M059J (cell line): ENCODE results near the gene SH3TC1. TPM values are rescaled to one million over a fixed set of nuclear protein-coding genes. Genes with fewer than 3 reads are reported as not detected.

Experiments
- DNase-seq: peaks from one replicate; pipeline ENCODE4 v3.0.0-alpha.2; 2012; ENCODE audit warnings: low read depth
- total RNA-seq: library from RNA; depleted of rRNA; stranded (reverse); fragments of >200 nt; shearing (Covaris generic); gene quantifications from 2 replicates; pipeline ENCODE4 v1.2.3, GENCODE V29; 2014

The SH3TC1 gene
- total RNA-seq, 1 experiment from 2014 or later, result 1.8 TPM

GRCh38 chr4:8241895-8242696 lies 43.0 kb downstream of the SH3TC1 start:
- DNase-seq, result peak; percentile 83

- no peak for DNase-seq
Observed at GRCh38 chr4:8242782-8243560, 43.9 kb downstream of the SH3TC1 start.

- DNase-seq, result no peak
Observed at GRCh38 chr4:8244001-8244757, 45.1 kb downstream of the SH3TC1 start.

DNA sequence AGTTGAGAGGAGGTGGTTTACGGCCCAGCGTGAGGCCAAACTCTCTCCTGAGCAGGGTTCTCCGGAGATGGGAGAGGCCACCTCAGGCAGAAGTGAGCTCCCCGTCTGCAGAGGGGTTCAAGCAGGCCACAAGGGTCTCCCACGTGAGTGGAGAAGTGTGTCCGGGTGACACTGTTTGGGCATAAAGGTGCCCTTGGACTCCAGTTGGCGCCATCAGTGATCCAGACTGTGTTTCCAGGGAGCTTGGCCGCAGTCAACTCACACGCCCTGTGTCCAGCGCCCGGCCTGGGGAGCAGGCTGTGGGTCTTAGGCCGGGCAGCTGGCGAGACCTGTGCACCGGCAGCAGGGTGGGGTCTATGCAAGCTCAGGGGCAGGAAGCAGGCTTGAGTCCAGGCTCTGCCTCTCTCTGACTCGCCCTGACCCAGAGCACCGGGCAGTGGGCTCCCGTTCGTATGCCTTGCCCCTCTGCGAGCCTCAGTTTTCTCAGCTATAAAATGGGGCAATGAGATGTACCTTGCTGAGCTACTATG lies 45.9 kb downstream of the SH3TC1 start:
- no peak for DNase-seq

DNA sequence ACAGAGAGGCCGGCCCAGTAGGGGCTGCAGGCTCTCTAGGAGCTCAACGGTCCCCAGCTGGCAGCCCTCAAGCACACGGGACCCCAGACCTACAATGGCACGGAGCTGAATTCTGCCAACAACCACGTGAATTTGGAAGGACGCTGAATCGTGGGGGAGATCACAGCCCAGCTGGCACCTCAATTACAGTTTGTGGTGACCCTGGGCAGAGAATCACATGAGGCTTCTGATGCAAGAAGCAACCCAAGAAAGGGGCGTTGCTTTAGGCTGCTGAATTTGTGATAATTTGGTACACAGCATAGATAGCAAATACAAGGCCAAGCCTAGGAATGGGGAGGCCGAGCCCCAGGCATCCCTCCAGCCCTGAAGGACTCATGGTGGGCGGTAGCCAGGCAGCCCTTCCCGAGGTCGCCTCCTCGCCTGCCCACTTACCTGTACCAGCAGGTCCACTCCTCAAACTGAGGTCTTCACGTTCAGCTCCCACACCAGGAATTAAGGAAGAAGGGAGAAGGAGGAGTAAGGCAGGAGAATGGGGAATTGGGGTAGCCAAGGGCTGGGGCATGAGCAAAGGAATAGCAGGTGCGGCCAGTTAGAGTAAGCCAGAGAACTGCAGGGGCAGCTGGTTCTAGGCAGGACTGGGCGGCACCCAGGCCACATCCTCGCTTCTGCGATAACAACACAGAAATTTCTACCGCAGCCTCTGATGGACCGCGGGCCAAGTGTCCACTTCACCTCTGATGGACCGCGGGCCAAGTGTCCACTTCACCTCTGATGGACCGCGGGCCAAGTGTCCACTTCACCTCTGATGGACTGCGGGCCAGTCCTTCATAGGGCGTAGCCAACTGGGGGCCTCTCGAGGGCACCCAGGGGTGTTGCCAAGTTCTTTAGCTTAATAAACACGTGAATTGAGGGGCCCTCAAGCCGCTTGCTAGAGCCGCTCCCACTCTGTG lies 47.1 kb downstream of the SH3TC1 start:
- no peak for DNase-seq

DNA sequence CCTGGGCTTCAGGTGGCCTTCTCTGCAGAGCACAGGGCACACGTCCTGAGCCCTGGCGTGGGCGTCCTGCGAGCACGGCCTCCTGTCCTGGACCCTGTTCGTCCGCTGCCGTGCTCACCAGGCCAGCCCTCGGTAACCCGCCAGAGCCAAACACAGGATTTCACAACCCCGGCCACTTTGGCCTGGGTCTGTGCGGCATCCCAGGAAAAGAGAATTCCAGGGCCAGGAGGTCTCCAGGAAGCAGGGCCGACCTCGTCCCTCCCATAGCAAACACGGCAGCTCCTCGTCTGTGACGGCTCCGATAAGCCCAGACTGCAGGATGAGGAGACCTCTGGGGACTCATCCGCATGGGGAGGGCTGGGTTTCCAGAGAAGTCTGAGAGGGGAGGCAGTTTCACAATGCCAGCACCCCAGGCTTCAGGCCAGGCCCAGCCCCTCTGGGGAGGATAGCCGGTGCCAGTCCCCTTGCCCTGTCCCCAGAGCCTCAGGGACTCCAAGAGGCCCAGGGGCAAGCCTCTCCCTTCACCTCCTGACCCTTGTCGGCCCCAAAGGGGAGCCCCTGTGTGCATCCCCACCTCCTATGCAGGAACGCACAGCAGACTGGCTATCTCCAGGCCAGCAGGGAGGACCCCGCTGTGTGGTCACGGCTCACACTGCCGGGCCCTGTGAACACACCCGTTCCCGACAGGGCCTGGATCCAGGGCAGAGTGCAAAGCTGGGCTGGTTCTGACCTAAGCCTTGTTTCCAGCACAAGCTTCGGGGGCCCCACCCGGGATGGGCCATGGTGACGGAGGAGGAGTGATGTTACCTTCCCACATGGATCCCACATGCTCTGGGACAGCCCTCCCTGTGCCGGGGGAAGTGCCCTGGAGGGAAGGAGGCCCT lies 48.2 kb downstream of the SH3TC1 start:
- DNase-seq, result no peak

GRCh38 chr4:8248091-8248490 lies 49.0 kb downstream of the SH3TC1 start:
- DNase-seq, result peak; percentile 34

DNA sequence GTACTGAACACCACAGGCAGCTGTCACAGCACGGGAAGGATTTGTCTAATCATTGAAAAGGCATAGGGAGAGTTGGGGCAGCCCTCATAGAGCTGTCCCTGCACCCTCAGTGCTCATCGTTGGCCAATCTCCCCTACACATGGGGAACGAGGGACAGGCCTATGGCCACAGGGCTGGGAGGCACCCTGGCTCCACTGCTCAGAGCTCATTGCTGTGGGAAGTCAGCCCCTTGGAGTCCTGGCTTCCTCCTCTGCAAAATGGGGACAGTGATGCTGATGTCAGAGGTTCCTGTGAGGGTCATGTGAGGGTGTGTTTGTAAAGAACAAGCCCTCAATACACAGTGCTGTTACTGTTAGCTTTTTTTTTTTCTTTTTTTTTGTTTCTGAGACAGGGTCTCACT lies 51.1 kb downstream of the SH3TC1 start:
- no peak for DNase-seq

DNA sequence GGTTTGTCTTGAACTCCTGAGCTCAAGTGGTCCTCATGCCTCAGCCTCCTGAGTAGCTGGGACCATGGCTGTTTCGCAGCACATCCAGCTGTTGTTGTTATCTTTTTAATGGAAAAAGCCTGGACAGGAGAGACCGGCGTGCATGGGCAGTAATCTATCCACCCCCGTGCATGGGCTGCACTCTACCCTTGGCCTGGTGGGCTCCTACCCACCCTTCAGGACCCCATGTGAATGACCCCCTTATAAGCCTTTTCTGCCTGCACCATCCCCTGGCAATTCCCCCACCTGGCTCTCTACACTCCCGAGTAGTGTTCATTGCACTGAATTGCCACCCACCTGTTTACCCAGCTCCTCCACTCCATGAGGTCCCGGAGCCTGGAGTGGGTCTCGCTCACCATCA lies 51.5 kb downstream of the SH3TC1 start:
- DNase-seq, result no peak

DNA sequence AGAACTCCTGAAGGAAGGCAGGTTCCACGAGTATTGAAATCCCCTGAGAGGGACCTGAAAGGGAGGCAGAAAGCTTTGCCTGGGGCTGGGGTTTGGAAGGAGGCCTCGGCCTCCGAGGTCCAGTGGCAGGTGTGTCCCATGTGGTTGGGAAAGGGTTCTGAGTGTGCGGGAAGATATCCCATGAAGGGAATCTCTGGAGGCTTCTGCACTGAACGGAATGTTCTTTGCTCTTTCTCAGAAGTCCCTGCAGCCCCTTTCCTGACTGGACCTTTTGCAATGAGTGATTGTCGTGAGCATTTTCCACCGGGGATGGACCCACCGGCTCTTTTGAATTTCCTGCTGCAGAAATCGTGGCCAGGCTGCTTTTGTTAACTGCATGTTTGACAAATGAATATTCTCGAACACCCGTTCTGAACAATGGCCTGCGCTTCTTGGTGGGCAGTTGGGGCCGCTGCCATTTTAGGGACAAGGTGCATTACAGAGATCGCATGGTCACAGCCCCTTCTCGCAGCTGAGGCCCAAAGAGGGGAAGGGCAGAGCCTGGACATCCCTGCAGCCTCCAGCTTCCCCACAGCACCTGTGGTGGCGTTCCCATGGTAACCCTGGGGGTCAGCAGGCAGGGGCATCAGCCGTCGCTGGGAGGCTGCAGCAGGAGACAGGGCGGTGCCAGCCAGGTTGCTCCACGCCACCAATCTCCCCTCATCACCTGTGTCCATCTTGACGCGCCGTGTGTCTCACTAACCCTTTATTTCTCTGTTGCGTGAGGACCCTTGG lies 52.2 kb downstream of the SH3TC1 start:
- DNase-seq, result no peak

- no peak for DNase-seq
Observed at GRCh38 chr4:8252301-8253173, 53.4 kb downstream of the SH3TC1 start.

DNA sequence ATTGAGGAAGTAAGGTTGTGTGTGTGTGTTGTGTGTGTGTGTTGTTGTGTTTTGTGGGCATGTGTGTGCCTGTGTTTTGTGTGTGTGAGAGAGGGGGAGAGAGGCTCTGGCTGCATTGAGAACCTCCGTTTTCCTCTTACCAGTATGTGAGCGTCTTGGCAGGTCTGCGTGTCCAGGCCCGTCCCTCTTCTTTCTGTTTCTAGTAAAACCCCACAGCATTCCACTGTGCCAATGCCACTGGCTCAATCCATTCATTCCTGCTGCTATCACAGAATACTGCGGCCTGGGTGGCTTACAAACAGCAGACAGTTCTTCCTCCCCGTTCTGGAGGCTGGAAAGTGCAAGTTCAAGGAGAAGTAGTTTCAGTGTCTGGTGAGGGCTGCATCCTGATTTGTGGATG lies 55.0 kb downstream of the SH3TC1 start:
- no peak for DNase-seq

DNA sequence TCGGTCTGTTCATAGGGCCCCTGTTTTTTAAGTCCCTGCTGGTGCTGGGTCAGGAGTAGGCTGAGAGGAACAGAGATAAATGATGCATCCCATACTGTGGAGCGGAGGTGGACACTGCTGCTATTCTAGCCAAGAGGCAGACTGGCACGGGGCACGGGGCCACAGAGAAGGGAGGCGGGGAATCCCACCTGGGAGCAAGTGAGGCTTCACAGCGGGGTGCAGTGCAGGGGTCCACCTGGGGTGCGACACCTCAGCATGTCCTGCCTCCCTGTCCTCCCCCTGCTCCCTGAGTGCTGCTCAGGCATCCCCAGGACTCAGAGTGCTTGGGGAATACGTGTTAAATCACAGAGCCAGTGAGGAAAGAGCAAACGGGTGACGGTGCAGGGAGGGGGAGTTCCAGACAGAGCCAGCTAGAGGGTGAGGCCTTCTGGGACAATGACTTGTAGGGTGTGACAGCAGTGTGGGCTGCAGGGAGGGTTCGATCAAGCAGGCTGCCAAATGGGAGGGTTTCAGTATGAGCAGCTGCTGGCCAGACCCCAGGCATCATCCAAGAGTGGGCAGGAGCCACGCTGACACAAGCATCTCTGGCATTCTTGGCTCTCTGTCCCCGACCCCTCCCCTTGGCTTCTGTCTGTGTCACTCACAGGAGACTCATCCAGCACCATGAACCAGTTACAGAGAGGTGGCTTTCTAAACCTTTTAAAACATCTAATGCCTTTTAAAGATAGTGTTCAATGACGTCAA lies 56.8 kb downstream of the SH3TC1 start:
- DNase-seq, result no peak

DNA sequence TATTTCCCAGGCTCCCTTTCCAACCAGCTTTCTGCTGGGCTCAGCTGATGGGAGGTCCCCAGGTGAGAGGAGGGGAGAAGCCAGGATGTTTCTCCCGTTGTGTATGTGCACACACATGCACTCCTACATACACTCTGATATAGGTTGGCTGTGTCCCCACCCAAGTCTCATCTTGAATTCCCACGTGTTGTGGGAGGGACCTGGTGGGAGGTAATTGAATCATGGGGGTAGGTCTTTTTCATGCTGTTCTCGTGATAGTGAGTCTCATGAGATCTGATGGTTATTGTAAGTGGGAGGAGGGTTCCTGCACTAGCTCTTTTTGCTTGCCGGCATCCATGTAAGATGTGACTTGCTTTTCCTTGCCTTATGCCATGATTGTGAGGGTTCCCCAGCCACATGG lies 58.8 kb downstream of the SH3TC1 start:
- no peak for DNase-seq

GRCh38 chr4:8258552-8259212 lies 59.6 kb downstream of the SH3TC1 start:
- DNase-seq, result no peak

DNA sequence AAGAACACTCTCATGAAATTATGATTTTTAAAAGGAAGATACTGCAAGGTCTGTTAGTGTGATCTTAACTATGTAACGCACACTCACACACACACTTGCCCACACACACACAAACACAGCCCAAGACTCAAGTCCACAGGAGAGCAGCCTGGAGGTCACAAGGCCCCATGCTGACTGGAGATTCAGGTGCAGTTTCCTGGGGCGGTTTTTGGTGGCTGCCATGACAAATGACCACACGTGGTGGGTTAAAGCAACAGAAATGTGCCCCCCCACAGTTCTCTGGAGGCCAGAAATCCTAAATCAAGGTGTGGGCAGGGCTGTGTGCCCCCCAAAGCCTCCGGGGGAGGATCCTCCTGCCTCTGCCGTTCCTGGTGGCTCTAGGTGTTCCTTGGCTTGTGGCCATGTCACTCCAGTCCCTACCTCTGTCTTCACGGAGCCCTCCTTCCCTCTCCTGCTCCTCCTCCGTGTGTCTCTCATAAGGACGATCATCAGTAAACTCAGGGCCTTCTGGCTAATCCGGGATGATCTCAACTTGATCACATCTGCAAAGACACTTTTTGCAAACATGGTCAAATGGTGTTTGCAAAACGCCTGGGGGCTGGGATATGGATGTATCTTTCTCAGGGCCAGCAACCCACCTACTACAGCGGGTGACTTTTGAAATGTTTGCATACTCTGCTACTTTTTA lies 60.8 kb downstream of the SH3TC1 start:
- DNase-seq, result no peak
